ENCODE data around the gene RENBP.

The RENBP gene

DNA sequence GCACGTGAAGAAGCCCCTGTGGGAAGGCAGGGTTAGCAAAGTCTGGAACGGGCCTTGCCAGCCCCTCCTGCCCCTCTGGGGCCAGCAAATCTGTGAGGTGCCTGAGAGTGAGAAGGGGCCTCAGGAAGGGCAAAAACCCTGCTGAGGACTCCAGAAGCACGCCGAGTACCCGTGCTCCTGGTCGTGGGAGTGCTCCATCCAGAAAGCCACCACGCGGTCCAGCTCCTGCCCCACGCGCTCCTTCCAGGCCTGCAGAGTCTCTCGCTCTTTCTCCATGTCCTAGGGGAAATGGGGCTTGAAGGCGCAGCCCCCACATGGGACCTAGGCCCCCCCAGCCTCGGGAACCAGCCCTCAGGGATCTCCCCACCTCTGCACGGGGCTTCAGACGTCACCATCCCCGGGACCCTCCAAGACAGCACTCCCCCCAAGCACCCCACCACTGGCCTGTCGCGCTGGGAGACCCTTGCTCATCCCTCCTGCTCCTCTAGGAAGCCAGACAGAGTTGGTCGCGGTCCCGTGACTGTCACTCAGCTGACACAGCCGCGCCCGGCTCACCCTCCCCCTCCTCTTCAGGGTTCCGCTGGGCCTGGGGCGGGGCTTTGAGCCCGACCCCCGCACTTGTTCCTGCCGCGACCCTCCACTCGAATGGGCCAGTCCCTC is at the start of gene RENBP:
Gene RENBP, minus strand, starts transcription at position 504 of the 660 bp plus-strand sequence. Its CDS starts 33 bp downstream, at position 471.
- TF ChIP-seq, protein P1, sequence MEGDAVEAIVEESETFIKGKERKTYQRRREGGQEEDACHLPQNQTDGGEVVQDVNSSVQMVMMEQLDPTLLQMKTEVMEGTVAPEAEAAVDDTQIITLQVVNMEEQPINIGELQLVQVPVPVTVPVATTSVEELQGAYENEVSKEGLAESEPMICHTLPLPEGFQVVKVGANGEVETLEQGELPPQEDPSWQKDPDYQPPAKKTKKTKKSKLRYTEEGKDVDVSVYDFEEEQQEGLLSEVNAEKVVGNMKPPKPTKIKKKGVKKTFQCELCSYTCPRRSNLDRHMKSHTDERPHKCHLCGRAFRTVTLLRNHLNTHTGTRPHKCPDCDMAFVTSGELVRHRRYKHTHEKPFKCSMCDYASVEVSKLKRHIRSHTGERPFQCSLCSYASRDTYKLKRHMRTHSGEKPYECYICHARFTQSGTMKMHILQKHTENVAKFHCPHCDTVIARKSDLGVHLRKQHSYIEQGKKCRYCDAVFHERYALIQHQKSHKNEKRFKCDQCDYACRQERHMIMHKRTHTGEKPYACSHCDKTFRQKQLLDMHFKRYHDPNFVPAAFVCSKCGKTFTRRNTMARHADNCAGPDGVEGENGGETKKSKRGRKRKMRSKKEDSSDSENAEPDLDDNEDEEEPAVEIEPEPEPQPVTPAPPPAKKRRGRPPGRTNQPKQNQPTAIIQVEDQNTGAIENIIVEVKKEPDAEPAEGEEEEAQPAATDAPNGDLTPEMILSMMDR (conservative IDR thresholded peaks at IDR 0.05; ENCODE audit: control insufficient read depth, insufficient read depth, low read depth, low read length) = no peak
- H3K4me3 ChIP-seq (ENCODE audit: control insufficient read depth, low read depth, low read length) = no peak within 1 kb of the TSS
- no peak for DNase-seq (ENCODE audit: low read depth)

DNA sequence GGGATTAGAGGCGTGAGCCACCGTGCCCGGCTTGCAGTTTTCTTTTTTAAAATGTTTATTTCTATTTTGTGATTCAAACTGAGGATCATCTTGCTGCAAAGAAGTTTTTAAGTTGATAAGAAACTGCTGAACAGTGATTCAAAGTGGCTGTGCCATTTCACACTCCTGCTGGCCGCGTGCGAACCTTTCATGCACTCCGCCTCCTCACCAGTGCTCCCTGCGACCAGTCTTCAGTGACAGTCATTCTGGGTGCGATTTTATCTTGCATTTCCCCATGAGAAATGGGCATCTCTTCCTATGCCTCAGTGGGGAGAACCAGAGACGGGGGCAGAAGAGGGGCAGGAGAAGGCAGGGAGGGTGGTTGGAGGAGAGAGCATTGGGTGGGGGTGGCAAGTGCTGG is 49.5 kb upstream of the RENBP start:
- no peak for DNase-seq (ENCODE audit: low read depth)
- TF ChIP-seq, protein P1 (conservative IDR thresholded peaks at IDR 0.05; ENCODE audit: control insufficient read depth, insufficient read depth, low read depth, low read length) = no peak
- no peak overlapping the region for H3K4me3 ChIP-seq (ENCODE audit: control insufficient read depth, low read depth, low read length)

DNA sequence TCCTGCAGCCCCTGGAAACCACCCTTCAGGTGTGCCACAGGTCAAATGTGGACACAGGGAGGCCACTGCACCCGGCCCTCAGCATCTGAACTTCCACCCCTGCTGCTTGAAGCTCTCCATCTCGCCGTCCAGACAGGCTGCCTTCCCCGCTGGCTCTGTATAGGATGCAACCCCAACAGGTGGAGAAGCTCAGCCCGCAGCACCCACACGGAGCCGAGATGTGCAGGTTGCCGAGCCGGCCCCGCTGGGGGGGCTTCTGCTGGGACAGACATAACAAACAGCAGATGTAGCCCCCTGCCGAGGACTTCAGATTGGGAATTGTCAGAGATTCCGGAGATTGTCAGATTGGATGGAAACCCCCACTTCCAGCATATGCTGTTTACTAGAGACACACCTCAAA is 48.6 kb upstream of the RENBP start:
- H3K4me3 ChIP-seq (ENCODE audit: control insufficient read depth, low read depth, low read length) = no peak overlapping the region
- no peak for DNase-seq (ENCODE audit: low read depth)
- TF ChIP-seq, protein P1 (conservative IDR thresholded peaks at IDR 0.05; ENCODE audit: control insufficient read depth, insufficient read depth, low read depth, low read length) = no peak

DNA sequence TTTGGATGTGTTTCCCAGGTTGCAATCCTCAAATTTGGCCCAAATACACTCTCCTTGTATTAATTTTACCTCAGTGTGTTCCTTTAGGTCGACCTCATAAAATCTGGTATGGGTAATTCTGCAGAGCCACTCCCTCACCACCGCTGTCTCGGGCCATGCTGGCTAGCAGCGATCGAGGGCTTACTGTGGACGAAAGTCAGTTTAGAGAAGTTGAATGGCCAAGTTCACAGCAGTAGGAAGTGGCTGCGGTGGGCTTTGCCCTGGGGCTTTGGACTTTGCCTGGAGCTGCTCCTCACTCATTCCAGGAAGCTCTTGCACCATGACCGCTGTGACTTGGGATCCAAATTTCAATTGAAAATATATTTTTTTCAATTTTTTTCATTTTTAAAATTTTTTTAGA is 47.7 kb upstream of the RENBP start:
- no peak for DNase-seq (ENCODE audit: low read depth)
- TF ChIP-seq, protein P1 (conservative IDR thresholded peaks at IDR 0.05; ENCODE audit: control insufficient read depth, insufficient read depth, low read depth, low read length) = no peak
- no peak overlapping the region for H3K4me3 ChIP-seq (ENCODE audit: control insufficient read depth, low read depth, low read length)

DNA sequence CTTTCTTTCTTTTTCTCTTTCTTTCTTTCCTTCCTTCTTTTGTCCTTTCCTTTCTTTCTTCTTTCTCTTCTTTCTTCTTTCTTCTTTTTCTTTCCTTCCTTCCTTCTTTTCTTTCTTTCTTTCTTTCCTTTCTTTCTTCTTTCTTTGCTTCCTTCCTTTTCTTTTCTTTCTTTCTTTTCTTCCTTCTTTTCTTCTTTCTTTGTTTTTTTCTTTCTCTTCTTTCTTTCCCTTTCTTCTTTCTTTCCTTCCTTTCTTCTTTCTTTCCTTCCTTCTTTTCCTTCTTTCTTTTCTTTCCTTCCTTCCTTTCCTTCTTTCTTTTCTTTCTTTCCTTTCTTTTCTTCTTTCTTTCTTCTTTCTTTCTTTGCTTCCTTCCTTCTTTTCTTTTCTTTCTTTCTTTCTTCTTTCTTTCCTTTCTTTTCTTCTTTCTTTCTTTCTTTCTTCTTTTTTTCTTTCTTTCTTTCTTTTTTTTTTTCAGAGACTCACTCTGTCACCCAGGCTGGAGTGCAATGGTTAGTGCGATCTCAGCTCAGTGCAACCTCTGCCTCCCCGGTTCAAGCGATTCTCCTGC is 46.7 kb upstream of the RENBP start:
- TF ChIP-seq, protein P1 (conservative IDR thresholded peaks at IDR 0.05; ENCODE audit: control insufficient read depth, insufficient read depth, low read depth, low read length) = no peak
- no peak for DNase-seq (ENCODE audit: low read depth)

DNA sequence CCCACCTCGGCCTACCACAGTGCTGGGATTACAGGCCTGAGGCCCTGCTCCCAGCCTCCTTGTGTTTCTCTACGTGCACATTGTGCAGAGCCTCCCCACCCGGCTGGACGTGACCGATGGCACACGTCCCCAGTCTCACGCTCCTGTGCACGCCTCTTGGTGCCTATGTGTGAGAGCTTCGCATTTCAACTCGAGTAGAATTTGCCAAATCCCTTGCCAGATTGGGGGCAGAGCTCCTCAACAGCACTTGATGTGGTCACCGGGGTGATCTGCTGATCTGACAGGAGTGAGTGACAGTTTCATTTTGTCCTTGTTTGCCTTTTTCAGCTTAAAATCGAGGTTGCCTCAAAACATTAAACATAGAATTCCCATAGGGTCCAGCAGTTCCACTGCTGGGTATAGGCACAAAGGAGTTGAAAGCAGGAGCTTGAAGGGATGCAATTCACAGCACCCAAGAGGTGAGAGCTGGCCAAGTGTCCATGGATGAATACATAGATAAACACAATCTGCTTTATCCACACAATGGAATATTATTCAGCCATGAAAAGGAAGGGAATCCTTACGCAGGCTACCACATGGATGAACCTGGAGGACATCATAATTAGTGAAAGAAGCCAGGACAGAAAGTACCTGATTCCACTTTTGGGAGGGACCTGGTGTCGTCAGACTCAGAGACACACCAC is 45.7 kb upstream of the RENBP start:
- TF ChIP-seq, protein P1 (conservative IDR thresholded peaks at IDR 0.05; ENCODE audit: control insufficient read depth, insufficient read depth, low read depth, low read length) = no peak
- DNase-seq (ENCODE audit: low read depth) = no peak
- H3K4me3 ChIP-seq (ENCODE audit: control insufficient read depth, low read depth, low read length) = no peak overlapping the region

More for the DNA sequence above, 46.7 kb upstream of the RENBP start:
- no peak overlapping the region for H3K4me3 ChIP-seq (ENCODE audit: control insufficient read depth, low read depth, low read length)

All from fibroblast of mammary gland (primary cell).